GM21367 (cell line): ENCODE data around the gene ANKS1A.
"Not testable (repeated sequence)": the region's sequence is repeated elsewhere in the genome, so short reads cannot be mapped to it uniquely, and the experiment has no call there.

Experiments used
- ATAC-seq: cut with Tn5 transposase; IDR thresholded peaks from one replicate; pipeline ENCODE4 v1.9.1; 2021; ENCODE audit not compliant: unreplicated experiment

Gene ANKS1A, protein sequence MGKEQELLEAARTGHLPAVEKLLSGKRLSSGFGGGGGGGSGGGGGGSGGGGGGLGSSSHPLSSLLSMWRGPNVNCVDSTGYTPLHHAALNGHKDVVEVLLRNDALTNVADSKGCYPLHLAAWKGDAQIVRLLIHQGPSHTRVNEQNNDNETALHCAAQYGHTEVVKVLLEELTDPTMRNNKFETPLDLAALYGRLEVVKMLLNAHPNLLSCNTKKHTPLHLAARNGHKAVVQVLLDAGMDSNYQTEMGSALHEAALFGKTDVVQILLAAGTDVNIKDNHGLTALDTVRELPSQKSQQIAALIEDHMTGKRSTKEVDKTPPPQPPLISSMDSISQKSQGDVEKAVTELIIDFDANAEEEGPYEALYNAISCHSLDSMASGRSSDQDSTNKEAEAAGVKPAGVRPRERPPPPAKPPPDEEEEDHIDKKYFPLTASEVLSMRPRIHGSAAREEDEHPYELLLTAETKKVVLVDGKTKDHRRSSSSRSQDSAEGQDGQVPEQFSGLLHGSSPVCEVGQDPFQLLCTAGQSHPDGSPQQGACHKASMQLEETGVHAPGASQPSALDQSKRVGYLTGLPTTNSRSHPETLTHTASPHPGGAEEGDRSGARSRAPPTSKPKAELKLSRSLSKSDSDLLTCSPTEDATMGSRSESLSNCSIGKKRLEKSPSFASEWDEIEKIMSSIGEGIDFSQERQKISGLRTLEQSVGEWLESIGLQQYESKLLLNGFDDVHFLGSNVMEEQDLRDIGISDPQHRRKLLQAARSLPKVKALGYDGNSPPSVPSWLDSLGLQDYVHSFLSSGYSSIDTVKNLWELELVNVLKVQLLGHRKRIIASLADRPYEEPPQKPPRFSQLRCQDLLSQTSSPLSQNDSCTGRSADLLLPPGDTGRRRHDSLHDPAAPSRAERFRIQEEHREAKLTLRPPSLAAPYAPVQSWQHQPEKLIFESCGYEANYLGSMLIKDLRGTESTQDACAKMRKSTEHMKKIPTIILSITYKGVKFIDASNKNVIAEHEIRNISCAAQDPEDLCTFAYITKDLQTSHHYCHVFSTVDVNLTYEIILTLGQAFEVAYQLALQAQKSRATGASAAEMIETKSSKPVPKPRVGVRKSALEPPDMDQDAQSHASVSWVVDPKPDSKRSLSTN

DNA sequence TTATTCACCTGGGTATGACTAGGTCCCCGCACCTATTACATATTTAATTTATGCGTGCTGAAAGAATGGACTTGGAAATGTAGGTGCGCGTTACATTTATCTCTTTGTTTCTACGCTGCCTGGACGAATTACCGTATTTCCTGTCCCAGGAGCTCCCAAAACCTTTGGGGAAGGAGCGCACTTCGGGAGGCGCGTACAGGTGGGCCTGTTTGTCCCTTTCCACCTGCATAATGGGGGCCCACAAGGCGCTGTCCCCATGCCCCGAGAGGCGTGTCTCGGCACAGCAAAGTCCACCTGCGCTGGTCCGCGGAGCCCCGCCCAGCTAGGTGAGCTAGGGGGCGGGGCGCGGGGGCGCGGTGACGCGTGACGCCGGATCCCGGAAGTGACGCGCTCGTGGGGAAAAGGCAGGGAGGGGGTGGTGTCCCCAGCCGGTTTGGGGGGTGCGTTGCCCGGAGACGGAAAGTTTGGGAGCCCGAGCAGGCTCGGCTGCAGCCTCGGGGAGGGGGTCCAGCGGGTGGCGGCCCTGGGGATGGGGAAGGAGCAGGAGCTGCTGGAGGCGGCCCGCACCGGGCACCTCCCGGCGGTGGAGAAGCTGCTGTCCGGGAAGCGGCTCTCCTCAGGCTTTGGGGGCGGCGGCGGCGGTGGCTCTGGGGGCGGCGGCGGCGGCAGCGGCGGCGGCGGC lies at the start of gene ANKS1A:
Gene ANKS1A, plus strand, starts transcription at position 382 of the 682 bp plus-strand sequence. Its CDS starts 148 bp downstream, at position 530.
- ATAC-seq = no peak

DNA sequence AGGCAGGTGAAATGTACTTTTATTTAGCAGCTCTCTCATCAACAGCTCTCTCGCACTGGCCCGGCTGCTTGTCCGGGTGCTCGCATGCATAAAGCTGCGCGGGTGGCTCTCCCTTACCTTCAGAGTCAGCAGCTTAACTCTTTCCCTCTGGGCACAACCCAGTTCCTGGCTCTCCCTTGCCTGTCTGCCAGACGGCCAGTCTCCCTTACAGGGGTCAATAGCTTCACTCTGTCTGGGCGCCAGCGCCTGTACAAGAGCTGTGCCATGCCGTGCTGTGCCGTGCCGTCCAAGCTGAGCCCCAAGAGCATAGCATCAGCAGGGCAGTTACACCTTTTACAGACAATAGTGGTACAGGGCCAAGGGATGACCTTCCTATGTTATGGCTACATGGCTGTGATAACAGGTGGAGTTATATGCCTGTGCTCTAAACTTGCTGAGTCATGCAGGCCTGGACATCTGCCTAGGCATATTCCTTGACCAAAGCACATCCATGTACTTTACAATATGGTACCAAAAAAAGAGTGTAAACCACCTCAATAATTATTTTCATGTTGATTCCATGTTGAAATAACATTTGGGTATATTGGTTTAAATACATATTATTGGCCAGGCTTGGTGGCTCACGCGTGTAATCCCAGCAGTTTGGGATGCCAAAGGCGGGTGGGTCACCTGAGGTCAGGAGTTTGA lies 49.2 kb upstream of the ANKS1A start:
- ATAC-seq = no peak

DNA sequence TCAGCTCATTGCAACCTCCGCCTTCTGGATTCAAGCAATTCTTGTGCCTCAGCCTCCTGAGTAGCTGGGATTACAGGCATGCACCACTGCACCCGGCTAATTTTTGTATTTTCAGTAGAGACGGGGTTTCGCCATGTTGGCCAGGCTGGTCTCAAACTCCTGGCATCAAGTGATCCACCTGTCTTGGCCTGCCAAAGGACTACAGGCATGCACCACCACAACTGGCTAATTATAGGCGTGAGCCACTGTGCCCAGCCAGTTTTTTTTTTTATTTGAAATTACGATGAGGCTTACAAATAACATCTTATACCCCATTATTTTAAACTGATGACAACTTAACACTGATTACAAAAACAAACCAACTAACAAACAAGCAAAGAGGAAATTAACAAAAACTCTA lies 40.0 kb upstream of the ANKS1A start:
- ATAC-seq = not testable (repeated sequence)

DNA sequence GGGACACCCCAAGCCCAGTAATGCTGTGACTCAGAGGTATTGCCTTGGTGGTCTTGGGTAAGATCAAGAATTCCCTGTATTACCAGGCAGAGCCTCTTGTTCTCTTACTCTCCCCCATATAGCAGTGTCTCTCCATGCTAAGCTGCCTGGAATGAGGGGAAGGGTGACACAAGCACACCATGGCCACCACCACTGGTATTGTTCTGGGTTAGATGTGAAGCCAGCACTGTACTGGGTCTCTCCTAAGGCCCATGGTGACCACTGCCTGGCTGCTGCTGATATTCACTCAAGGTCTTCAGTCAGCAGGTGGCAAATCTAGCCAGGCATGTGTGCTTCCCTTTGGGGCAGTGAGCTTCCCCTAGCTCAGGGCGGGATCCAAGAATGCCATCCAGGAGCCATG lies 37.7 kb upstream of the ANKS1A start:
- ATAC-seq = no peak

DNA sequence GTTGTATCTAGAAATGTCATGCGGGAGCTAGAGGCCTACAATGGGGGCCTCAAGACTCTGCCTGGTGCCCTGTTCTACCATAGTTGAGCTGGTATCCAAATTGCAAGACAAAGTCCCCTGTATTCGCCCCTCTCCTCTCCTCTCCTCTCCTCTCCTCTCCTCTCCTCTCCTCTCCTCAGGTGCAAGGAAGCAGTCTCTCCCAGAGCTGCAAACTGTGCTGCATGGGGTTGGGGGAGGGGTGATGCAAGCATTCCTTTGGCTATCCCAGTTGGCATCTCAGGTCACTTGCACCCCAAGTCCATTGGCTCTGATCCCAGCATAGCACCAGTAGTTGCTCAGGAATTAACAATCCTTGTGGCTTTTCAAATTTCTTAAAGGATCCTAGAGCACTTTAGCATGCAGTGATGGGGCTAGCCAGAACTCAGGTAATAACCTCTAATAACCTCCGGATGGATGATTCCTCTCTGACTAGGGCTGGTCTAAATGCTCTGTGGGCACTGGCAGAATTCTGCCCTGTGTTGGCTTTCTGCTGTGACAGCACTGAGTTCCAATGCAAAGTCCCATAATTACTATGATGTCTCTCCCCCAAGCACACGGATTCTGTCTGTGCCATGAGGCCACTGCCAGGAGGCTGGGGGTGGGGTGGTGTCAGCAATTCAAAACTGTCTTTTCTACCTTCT lies 36.5 kb upstream of the ANKS1A start:
- ATAC-seq = no peak

DNA sequence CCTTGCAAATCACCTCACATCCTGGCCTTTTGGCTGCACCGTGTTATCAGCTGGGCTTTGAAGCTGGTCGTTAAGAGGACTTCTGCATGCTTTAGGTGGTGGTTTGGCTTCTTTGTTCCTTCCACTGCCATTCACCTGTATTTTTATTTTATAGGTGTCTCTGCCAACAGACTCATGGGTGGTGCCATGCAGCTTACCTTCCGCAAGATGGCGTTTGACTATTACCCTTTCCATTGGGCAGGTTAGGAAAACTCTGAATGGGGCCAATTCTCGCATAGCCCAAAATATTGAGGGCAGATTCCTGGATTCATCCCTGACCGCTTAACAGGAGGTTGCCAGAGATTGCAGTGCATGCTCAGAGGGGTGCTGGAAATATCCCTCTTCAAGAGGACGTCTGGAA lies 33.6 kb upstream of the ANKS1A start:
- ATAC-seq = no peak

DNA sequence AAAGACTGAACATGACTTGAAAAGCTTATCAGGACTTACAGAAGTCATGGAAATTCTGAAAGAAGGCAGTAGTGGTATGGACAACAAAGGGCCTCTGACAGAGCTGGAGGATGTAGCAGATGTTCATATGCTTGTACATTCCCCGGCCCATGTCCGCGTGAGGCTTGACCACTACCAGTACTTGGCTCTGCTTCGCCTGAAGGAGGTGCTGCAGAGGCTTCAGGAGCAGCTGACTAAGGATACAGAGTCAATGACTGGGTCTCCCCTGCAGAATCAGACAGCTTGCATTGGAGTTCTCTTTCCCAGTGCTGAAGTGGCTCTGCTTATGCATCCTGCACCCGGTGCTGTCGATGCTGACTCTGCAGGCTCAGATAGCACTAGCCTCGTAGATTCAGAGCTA lies 30.4 kb upstream of the ANKS1A start:
- ATAC-seq = no peak

DNA sequence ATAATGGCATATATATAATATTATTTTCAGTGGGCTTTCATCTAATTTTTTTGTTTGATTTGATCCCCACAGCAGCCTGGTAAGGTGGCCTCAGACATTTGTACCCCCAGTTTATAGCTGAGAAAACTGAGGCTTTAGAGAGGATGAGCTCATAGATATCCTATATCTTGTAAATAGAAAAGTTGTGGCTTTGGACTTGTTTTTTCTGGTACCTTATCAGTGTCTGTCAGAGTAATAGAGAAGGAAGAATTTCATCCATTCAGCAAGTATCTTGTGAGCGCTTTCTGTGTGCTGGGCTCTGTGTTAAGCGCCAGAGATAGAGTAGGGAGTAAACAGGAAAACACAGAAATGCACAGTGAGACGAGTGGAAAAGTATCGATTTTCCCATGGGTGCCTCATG lies 29.1 kb upstream of the ANKS1A start:
- no peak for ATAC-seq

DNA sequence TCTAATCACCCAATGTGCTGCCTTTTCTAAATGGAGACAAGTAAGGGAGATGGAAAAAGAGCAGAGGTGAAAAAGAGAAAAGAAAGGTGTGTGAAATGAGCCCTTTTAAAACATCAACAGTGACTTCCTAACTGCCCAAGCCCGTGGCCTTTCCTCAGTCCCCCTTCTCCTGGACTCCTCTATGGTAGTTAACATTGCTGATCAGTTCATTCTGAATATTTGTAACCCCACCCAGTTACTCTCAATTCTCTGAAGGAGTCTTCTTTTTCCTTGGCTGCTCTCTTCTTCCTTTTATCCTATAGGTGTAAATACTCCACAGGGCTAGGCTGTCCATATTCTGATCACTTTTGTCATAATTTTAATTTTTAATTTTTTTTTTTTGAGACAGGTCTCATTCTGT lies 28.3 kb upstream of the ANKS1A start:
- no peak for ATAC-seq

DNA sequence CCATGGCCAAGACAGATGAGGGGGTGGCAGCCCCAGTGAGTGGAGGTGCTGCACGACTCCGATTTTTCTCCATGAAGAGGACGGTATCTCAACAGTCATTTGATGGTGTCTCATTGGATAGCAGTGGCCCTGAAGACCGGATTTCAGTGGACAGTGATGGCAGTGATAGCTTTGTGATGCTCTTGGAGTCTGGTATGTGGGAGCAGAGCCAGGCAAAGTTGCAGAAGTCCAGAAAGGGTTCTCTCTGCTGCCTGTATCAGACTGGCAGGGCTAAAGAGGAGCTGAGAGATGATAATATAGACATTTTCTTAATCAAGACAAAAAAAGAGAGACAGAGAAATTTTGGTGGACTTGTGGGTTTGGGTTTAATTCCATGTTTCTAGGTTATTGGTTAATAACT lies 25.0 kb upstream of the ANKS1A start:
- no peak for ATAC-seq

DNA sequence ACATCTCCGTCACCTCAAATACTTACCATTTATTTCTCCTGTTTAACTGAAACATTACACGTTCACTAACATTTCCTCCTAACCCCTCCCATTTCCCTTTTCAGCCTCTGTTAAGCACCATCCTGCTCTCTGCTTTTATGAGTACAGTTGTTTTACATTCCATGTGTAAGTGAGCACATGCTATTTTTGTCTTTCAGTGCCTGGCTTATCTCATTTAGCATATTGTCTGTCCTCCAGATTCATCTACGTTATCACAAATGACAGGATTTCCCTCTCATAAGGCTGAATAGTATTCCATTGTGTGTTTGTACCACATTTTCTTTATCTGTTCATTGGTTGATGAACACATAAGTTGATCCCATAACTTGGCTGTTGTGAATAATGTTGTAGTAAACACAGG lies 23.9 kb upstream of the ANKS1A start:
- no peak for ATAC-seq

DNA sequence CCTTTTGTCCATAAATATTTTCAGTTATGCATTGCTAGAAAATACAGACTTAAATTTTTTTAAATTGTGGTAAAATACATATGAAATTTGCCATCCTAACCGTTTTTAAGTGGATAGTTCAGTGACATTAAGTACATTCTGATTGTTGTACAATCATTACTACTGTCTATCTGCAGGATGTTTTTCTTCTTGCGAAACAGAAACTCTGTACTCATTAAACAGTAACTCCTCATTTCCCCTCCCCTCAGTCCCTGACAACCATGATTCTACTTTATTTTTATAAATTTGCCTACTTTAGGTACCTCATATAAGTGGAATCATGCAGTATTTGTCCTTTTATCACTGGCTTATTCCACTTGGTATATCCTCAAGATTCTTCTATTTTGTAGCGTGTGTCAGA lies 22.5 kb upstream of the ANKS1A start:
- no peak for ATAC-seq

DNA sequence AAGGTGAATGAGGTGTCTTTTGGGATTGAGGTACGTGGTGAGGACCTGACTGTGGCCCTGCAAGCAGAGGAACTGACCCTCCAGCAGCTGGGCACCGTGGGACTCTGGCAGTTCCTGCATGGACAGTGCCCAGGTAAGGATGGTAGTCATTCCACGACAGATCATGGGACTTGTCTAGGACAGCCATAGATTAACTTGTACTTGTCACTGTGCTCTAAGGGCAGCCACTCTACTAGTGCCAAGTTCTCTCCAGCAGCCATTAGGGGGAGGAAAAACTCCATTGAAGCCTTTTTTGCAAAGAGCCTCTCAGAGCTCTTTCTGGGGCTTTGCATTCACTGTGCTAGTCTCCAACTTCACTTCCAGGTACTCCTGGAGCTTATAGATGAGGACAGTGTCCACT lies 21.6 kb upstream of the ANKS1A start:
- no peak for ATAC-seq

DNA sequence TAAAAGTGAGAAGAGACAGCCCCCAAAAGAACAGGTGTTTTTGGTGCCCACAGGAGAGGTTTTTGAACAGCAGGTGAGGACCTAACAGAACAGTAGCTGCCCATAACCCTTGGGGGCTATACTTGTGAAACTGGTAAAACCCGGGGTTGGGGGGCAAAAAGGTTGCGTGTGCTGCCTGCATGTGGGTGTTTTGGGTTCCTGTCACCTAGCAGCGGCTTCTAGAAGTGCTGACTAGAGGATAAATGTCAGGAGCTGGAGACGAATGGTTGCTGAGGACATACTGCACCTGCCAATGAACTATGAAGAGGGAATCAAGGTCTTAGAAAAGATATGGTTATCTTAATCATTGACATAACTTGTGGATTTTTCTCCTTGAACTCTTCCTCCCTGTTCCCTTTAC lies 17.2 kb upstream of the ANKS1A start:
- ATAC-seq = no peak

DNA sequence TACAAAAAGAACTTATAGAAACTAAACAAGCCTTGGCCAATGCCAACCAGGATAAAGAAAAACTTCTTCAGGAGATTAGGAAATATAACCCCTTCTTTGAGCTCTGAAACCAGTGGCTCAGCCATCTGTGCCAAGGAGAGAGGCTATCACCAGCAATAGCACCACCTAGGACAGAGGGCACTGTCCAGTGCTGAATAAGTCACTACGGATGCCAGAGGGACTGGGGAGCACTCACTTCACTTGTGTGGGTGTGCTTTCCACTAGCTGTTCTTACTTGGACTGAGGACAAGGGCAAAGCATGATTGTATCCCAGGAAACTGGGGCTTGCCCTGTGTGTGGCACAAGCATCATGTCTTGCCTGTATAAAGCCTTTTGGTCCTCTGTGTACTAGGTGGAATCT lies 16.7 kb upstream of the ANKS1A start:
- no peak for ATAC-seq

DNA sequence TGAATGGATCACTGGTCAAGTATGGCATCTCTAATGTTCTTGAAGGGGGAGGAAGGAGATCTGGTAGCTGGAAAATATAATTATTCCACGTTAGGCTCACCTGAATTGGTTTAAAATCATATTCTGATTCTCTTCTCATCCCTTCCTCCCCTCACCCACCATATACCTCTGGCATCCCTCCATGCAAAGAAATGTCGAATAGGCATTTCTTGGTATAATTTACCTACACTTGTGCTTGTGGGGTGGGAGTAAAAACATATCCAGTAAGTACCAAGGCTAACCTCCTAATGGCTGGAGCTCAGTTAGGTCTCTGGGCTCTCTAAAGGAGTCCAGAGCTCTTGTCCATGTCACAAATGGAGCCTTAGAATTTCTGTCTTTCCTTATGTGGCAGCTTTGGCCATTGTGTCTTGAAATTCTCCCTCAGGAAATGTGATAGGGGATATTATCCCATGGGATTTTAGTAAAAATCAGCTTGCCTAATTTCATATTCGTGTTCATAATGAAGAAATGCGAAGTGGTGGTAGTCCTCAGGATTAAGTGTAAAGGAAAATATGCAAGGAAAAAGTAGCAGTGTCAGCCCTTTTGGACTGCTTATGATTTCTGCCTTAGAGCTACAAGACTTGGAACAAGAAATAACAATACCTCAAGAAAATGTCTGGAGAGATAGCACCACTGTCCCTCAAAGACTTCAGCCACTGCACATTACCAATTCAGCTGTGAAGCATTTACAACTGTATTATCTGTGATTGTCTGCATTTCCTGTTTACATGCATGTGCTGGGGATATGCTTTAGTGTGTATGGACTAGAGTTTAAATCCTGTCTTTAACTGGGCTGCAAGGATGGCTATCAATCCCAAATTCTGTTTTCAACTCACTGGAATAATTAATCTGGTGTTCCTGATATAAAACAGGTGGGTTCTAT lies 13.5 kb upstream of the ANKS1A start:
- ATAC-seq = no peak

DNA sequence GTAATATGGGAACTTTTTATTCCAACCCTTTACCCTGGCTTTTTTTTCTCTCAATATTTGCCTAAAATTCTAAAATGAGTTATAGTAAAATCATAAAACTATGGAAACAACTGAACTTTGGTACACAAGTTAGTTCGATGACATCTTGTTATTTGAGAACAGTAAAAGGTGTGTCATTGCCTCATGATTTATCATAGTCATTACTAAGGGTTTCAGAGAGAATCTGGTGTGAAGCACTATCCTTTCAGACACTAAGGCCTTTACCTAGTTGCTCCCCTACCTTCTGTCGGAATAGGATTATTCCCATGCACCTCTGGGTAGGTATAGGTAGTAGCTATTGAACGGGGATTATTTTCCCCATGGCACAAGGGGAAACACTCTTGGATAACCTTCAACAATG lies 12.6 kb upstream of the ANKS1A start:
- ATAC-seq = no peak

DNA sequence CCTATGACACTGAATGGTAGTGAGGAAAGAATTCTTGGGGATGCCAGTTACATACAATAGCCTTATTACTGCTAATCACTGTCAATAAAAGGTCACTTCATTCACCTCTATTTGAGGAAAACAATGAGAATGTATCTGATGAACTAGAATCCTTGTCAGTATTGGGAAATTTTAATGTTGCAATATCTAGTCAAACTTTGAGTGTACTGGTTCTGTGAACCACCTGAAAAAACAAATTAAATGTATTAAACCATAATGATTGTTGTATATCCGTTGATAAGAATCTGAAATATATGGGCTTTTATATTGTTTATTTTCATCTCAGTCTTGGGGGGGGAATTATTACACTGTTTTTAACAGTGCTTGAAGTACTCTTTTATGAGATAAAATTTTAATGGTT lies 11.8 kb upstream of the ANKS1A start:
- no peak for ATAC-seq
